Loucy (cell line): ENCODE data around the gene QPCTL.

ENCODE experiments used
- EZH2phosphoT487 ChIP-seq: fragments of 200-600 bp; IDR thresholded peaks from 2 replicates; pipeline ENCODE4 v1.6.1; 2018; ENCODE audit warnings: antibody characterized with exemption, mild to moderate bottlenecking, moderate library complexity, borderline replicate concordance
- TF ChIP-seq, protein P1 (sequence below): fragments of 200-600 bp; sonication (generic); conservative IDR thresholded peaks from 2 replicates; pipeline ENCODE4 v1.5.1; 2014; ENCODE audit warnings: mild to moderate bottlenecking, antibody characterized with exemption, low read length

- TF ChIP-seq, protein P1, sequence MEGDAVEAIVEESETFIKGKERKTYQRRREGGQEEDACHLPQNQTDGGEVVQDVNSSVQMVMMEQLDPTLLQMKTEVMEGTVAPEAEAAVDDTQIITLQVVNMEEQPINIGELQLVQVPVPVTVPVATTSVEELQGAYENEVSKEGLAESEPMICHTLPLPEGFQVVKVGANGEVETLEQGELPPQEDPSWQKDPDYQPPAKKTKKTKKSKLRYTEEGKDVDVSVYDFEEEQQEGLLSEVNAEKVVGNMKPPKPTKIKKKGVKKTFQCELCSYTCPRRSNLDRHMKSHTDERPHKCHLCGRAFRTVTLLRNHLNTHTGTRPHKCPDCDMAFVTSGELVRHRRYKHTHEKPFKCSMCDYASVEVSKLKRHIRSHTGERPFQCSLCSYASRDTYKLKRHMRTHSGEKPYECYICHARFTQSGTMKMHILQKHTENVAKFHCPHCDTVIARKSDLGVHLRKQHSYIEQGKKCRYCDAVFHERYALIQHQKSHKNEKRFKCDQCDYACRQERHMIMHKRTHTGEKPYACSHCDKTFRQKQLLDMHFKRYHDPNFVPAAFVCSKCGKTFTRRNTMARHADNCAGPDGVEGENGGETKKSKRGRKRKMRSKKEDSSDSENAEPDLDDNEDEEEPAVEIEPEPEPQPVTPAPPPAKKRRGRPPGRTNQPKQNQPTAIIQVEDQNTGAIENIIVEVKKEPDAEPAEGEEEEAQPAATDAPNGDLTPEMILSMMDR, result no peak
- no peak for TF ChIP-seq EZH2phosphoT487
Measured at GRCh38 chr19:45691516-45692186, 815 bp upstream of the QPCTL start, which contains the start of gene SNRPD2.
